ENCODE data around the gene UBE2H. TPM values are rescaled to one million over a fixed set of nuclear protein-coding genes. Genes with fewer than 3 reads are reported as not detected.

UBE2H gene
- total RNA-seq, 1 donor from 2014 or later = 104 TPM

GRCh38 chr7:129875160-129875559 is 77.6 kb downstream of the UBE2H start:
- DNase-seq (ENCODE audit: low spot score in 2 of 2, unreplicated experiment in 2 of 2) = no peak
- H3K36me3 Mint-ChIP-seq = peaks cover 25% of the 10 kb centered on the region

GRCh38 chr7:129874722-129875121 is 78.0 kb downstream of the UBE2H start:
- no peak for TF ChIP-seq CTCF (IDR thresholded peaks at IDR 0.05; ENCODE audit: unreplicated experiment)
- peaks cover 27% of the 10 kb centered on the region for H3K36me3 Mint-ChIP-seq
- no peaks in the 10 kb centered on the region for H3K9me3 Mint-ChIP-seq
- H3K4me3 Mint-ChIP-seq = no peak overlapping the region
- H3K27me3 Mint-ChIP-seq (ENCODE audit: low read depth) = no peaks in the 10 kb centered on the region
- peak overlapping the region; percentile 22 for H3K27ac Mint-ChIP-seq
- DNase-seq (ENCODE audit: low spot score in 2 of 2, unreplicated experiment in 2 of 2) = no peak
- peaks cover 12% of the 10 kb centered on the region for H3K4me1 Mint-ChIP-seq

More at GRCh38 chr7:129875160-129875559, 77.6 kb downstream of the UBE2H start:
- Mint-ChIP-seq H3K27ac (no peak overlapping the region), H3K9me3 (no peaks in the 10 kb centered on the region), H3K4me1 (peaks cover 12% of the 10 kb centered on the region), H3K27me3 (ENCODE audit: low read depth) (no peaks in the 10 kb centered on the region), H3K4me3 (no peak overlapping the region)
- TF ChIP-seq CTCF (IDR thresholded peaks at IDR 0.05; ENCODE audit: unreplicated experiment) = no peak

- H3K9me3 Mint-ChIP-seq = no peaks in the 10 kb centered on the region
- no peaks in the 10 kb centered on the region for H3K27me3 Mint-ChIP-seq (ENCODE audit: low read depth)
- H3K4me3 Mint-ChIP-seq = no peak overlapping the region
- no peak overlapping the region for H3K27ac Mint-ChIP-seq
- peaks cover 21% of the 10 kb centered on the region for H3K36me3 Mint-ChIP-seq
- peaks cover 12% of the 10 kb centered on the region for H3K4me1 Mint-ChIP-seq
- TF ChIP-seq CTCF (IDR thresholded peaks at IDR 0.05; ENCODE audit: unreplicated experiment) = no peak
- no peak for DNase-seq (ENCODE audit: low spot score in 2 of 2, unreplicated experiment in 2 of 2)
Measured at GRCh38 chr7:129872054-129872453, 80.7 kb downstream of the UBE2H start.

- Mint-ChIP-seq H3K27ac (peak overlapping the region; percentile 13), H3K4me3 (no peak overlapping the region), H3K4me1 (peaks cover 13% of the 10 kb centered on the region), H3K9me3 (no peaks in the 10 kb centered on the region), H3K36me3 (peaks cover 19% of the 10 kb centered on the region), H3K27me3 (ENCODE audit: low read depth) (no peaks in the 10 kb centered on the region)
- no peak for DNase-seq (ENCODE audit: low spot score in 2 of 2, unreplicated experiment in 2 of 2)
- TF ChIP-seq CTCF (IDR thresholded peaks at IDR 0.05; ENCODE audit: unreplicated experiment) = no peak
Measured at GRCh38 chr7:129870668-129871067, 82.1 kb downstream of the UBE2H start.

GRCh38 chr7:129866251-129866650 is 86.5 kb downstream of the UBE2H start:
- no peak for TF ChIP-seq CTCF (IDR thresholded peaks at IDR 0.05; ENCODE audit: unreplicated experiment)
- no peak for DNase-seq (ENCODE audit: low spot score in 2 of 2, unreplicated experiment in 2 of 2)
- no peaks in the 10 kb centered on the region for H3K27me3 Mint-ChIP-seq (ENCODE audit: low read depth)
- H3K9me3 Mint-ChIP-seq = no peaks in the 10 kb centered on the region
- peaks cover 37% of the 10 kb centered on the region for H3K4me1 Mint-ChIP-seq
- peaks cover 12% of the 10 kb centered on the region for H3K36me3 Mint-ChIP-seq
- peak overlapping the region; percentile 82 for H3K27ac Mint-ChIP-seq
- no peak overlapping the region for H3K4me3 Mint-ChIP-seq

GRCh38 chr7:129865925-129866201 is 86.9 kb downstream of the UBE2H start:
- DNase-seq (ENCODE audit: low spot score in 2 of 2, unreplicated experiment in 2 of 2) = no peak
- no peak overlapping the region for H3K4me3 Mint-ChIP-seq
- TF ChIP-seq CTCF (IDR thresholded peaks at IDR 0.05; ENCODE audit: unreplicated experiment) = no peak
- peak overlapping the region; percentile 82 for H3K27ac Mint-ChIP-seq
- H3K4me1 Mint-ChIP-seq = peaks cover 37% of the 10 kb centered on the region
- peaks cover 12% of the 10 kb centered on the region for H3K36me3 Mint-ChIP-seq
- H3K27me3 Mint-ChIP-seq (ENCODE audit: low read depth) = no peaks in the 10 kb centered on the region
- H3K9me3 Mint-ChIP-seq = no peaks in the 10 kb centered on the region
